ENCODE measurements around the gene ZNF830. TPM values are rescaled to one million over a fixed set of nuclear protein-coding genes. Genes with fewer than 3 reads are reported as not detected.

Gene ZNF830
- total and polyA plus RNA-seq, 9 of the 15 experiments (the other 6 are each of a cell fraction or from before 2014, with no cell fraction given) = 13.1 to 28.7 (median 21.7) TPM

GRCh38 chr17:34961093-34961911 lies at the start of gene ZNF830, which contains the start of gene CCT6B (continued):
- TF ChIP-seq ZNF398 (CRISPR knock-in tag; IDR thresholded peaks at IDR 0.05) (no peak), CGGBP1 (CRISPR knock-in tag; IDR thresholded peaks at IDR 0.05) (no peak; the same call in 1 of the 2 replicates), TCFL5 (CRISPR knock-in tag; conservative IDR thresholded peaks at IDR 0.05) (no peak), NR4A1 (CRISPR knock-in tag; IDR thresholded peaks at IDR 0.05) (no peak), NR4A1 (tag; IDR thresholded peaks at IDR 0.05) (no peak), HOMEZ (CRISPR knock-in tag; IDR thresholded peaks at IDR 0.05) (no peak), KDM4B (IDR thresholded peaks at IDR 0.05; ENCODE audit: borderline replicate concordance in 2 of 2, low read depth in 1 of 2) (peak in 1 of 2 experiments; percentile 69; a peak in 1 of 4 replicates), SREBF2 (CRISPR knock-in tag; IDR thresholded peaks at IDR 0.05) (no peak), NEUROD1 (IDR thresholded peaks at IDR 0.05; ENCODE audit: borderline replicate concordance, low read depth, low read length, partially characterized antibody) (peak; percentile 55), ID3 (CRISPR knock-in tag; IDR thresholded peaks at IDR 0.05) (no peak), ID3 (tag; IDR thresholded peaks at IDR 0.05) (no peak), FIP1L1 (IDR thresholded peaks at IDR 0.05; ENCODE audit: low read depth, low read length, poor library complexity, severe bottlenecking) (no peak), CC2D1A (IDR thresholded peaks at IDR 0.05) (peak; percentile 65; the same call in 1 of the 2 replicates), JUND (IDR thresholded peaks at IDR 0.05; ENCODE audit: borderline replicate concordance, low read depth, low read length) (peak; percentile 65), JUND (tag; IDR thresholded peaks at IDR 0.05; ENCODE audit: borderline replicate concordance, low read depth, low read length) (peak; percentile 32; the same call in 2 of the 3 replicates), HDAC8 (tag; IDR thresholded peaks at IDR 0.05) (0 out of 2 replicates have a peak, but pooled peaks have one; percentile 51), PCBP2 (IDR thresholded peaks at IDR 0.05; ENCODE audit: low read depth, low read length, poor library complexity, severe bottlenecking) (no peak), STAT6 (CRISPR knock-in tag; IDR thresholded peaks at IDR 0.05) (no peak), ZNF324 (CRISPR knock-in tag; IDR thresholded peaks at IDR 0.05) (no peak), ZNF316 (IDR thresholded peaks at IDR 0.05) (peak; percentile 39; the same call in 1 of the 2 replicates), HLTF (IDR thresholded peaks at IDR 0.05) (no peak)

All from K562 (cell line).